ENCODE measurements around the gene BTN2A1. TPM values are rescaled to one million over a fixed set of nuclear protein-coding genes. Genes with fewer than 3 reads are reported as not detected.
A peak's percentile ranks its signal among the peaks of the same experiment; 100 is the strongest.

Gene BTN2A1
- total RNA-seq, 4 donors from 2014 or later, result 15.3 to 35.8 (median 20.7) TPM

- in situ Hi-C loops (cut with MboI; ENCODE audit: low pct_ligation_motif_present in 1 of 4, low pct_unique_long_range_greater_than_20kb in 1 of 4, low sequenced_read_pairs in 3 of 4) (no loop called here), intact Hi-C loops (cut with DNase I; ENCODE audit: low total_unique reads) (no loop called here)
- no peak for DNase-seq
- Histone ChIP-seq H3K27me3 (no peaks in the 10 kb centered on the region), H3K9me3 (no peaks in the 10 kb centered on the region), H3K27ac (peak overlapping the region in 1 of 4 donors; percentile 92), H3K36me3 (no peaks in the 10 kb centered on the region), H3K4me3 (peak overlapping the region in 1 of 4 donors; percentile 93), H3K4me1 (peaks cover 4 to 20% (median 8%) of the 10 kb centered on the region in 4 donors)
- no peak for TF ChIP-seq POLR2A (IDR thresholded peaks at IDR 0.05)
- no peak for TF ChIP-seq CTCF (IDR thresholded peaks at IDR 0.05)
- TF ChIP-seq POLR2AphosphoS5 (IDR thresholded peaks at IDR 0.05), result no peak
- WGBS, 2 donors (ENCODE audit: low coverage in 1 of 2), result 85 to 86% methylated on average over 2 to 3 of the region's 3 CpGs
Measured at GRCh38 chr6:26422329-26422728, 35.4 kb upstream of the BTN2A1 start.

DNA sequence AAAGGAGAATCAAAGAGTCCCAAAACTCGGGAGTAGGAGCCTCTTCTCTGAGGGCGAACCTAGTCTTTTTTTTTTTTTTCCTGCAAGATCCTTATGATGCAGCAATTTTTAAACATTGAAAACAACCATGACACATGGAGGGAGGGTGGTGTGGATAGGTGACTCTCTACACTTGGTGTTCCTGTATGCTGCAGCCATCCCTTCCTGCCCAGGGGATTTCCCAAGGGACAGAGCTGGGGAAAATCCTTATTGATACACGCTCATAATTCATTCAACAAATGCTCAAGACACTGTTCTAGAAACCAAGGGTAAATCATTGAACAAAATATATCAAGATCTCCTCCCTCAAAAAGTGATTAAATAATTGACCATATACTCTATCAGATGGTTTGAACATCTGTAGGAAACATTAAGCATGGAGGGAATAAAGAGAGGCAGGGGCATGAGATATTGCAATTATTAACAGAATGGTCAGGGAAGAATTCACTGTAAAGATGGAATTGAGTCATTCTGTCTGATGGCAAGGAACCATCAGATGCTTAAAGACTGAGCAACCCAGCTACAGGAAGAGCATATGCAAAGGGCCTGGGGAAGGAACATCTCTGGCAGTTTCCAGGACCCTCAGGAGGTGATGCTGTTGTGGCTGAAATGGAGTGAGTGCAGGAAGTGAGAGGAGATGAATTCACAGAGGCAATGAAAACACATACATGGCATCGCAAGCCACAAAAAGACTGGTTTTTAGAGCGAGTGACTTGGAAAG is 30.9 kb upstream of the BTN2A1 start:
- Histone ChIP-seq H3K36me3 (peaks cover 0 to 6% (median 0%) of the 10 kb centered on the region in 4 donors), H3K27ac (no peak overlapping the region)
- 94 to 98% methylated on average over 5 of the region's 5 CpGs for WGBS, 2 donors (ENCODE audit: low coverage in 1 of 2)

GRCh38 chr6:26427451-26427809 is 30.3 kb upstream of the BTN2A1 start:
- WGBS, 2 donors (ENCODE audit: low coverage in 1 of 2), result 80 to 87% methylated on average over 1 to 3 of the region's 3 CpGs
- H3K36me3 ChIP-seq, result peaks cover 0 to 6% (median 0%) of the 10 kb centered on the region in 4 donors
- intact Hi-C loops (cut with DNase I; ENCODE audit: low total_unique reads), result no loop called here
- no peak overlapping the region for H3K27ac ChIP-seq
- TF ChIP-seq POLR2AphosphoS5 (IDR thresholded peaks at IDR 0.05) (no peak), POLR2A (IDR thresholded peaks at IDR 0.05) (no peak), EP300 (IDR thresholded peaks at IDR 0.05; ENCODE audit: low read depth) (no peak), CTCF (IDR thresholded peaks at IDR 0.05) (no peak)
- no peak overlapping the region for H3K4me3 ChIP-seq
- H3K9me3 ChIP-seq, result no peaks in the 10 kb centered on the region
- DNase-seq, result no peak
- H3K27me3 ChIP-seq, result no peaks in the 10 kb centered on the region
- in situ Hi-C loops (cut with MboI; ENCODE audit: low pct_ligation_motif_present in 1 of 4, low pct_unique_long_range_greater_than_20kb in 1 of 4, low sequenced_read_pairs in 3 of 4), result no loop called here
- H3K4me1 ChIP-seq, result peaks cover 0 to 9% (median 4%) of the 10 kb centered on the region in 4 donors

More for the DNA sequence above, 30.9 kb upstream of the BTN2A1 start:
- H3K4me1 ChIP-seq, result peaks cover 0 to 12% (median 6%) of the 10 kb centered on the region in 4 donors
- no peak for TF ChIP-seq CTCF (IDR thresholded peaks at IDR 0.05)
- no peak for TF ChIP-seq POLR2AphosphoS5 (IDR thresholded peaks at IDR 0.05)
- TF ChIP-seq EP300 (IDR thresholded peaks at IDR 0.05; ENCODE audit: low read depth), result no peak
- TF ChIP-seq POLR2A (IDR thresholded peaks at IDR 0.05), result no peak
- no peak for DNase-seq
- no peaks in the 10 kb centered on the region for H3K9me3 ChIP-seq
- no peak overlapping the region for H3K4me3 ChIP-seq
- in situ Hi-C loops (cut with MboI; ENCODE audit: low pct_ligation_motif_present in 1 of 4, low pct_unique_long_range_greater_than_20kb in 1 of 4, low sequenced_read_pairs in 3 of 4) (no loop called here), intact Hi-C loops (cut with DNase I; ENCODE audit: low total_unique reads) (no loop called here)
- H3K27me3 ChIP-seq, result no peaks in the 10 kb centered on the region

DNA sequence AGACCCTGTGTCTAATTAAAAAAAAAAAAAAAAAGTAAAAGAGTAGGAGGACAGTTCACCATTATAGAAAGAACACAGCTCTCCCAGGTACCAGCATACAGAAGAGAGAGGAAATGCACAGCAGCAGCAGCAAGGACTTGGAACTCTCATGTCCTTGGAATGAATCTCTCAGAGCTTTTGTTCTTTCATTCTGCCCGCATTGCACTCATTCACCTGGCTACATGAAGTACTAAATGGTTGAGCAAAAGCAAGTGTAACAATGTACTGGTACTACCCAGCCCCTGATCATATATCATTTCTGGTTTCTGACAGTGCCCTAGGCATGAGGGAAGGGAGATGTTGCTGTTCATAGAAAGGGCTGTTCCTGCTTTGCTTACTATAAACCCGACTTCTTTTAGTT is 29.5 kb upstream of the BTN2A1 start:
- intact Hi-C loops (cut with DNase I; ENCODE audit: low total_unique reads), result no loop called here

More for the DNA sequence above, 29.5 kb upstream of the BTN2A1 start:
- Histone ChIP-seq H3K27me3 (no peaks in the 10 kb centered on the region), H3K36me3 (peaks cover 0 to 6% (median 0%) of the 10 kb centered on the region in 4 donors), H3K9me3 (no peaks in the 10 kb centered on the region), H3K27ac (no peak overlapping the region), H3K4me3 (no peak overlapping the region), H3K4me1 (peaks cover 0 to 9% (median 1%) of the 10 kb centered on the region in 4 donors)
- in situ Hi-C loops (cut with MboI; ENCODE audit: low pct_ligation_motif_present in 1 of 4, low pct_unique_long_range_greater_than_20kb in 1 of 4, low sequenced_read_pairs in 3 of 4), result no loop called here
- WGBS, 2 donors (ENCODE audit: low coverage in 1 of 2), result 82 to 94% methylated on average over 1 to 2 of the region's 2 CpGs
- no peak for TF ChIP-seq POLR2A (IDR thresholded peaks at IDR 0.05)
- TF ChIP-seq POLR2AphosphoS5 (IDR thresholded peaks at IDR 0.05), result no peak
- no peak for TF ChIP-seq CTCF (IDR thresholded peaks at IDR 0.05)
- TF ChIP-seq EP300 (IDR thresholded peaks at IDR 0.05; ENCODE audit: low read depth), result no peak
- DNase-seq, result no peak

Data from transverse colon (tissue), 4 donors.